GM19043 (cell line): ENCODE results near the gene DOK4.
"Not testable (repeated sequence)": the region's sequence is repeated elsewhere in the genome, so short reads cannot be mapped to it uniquely, and the experiment has no call there.

Experiments used
- ATAC-seq: cut with Tn5 transposase; IDR thresholded peaks from one replicate; pipeline ENCODE4 v1.9.1; 2021; ENCODE audit warnings: low read depth; ENCODE audit not compliant: unreplicated experiment

DOK4 gene

GRCh38 chr16:57462209-57462977 is 23.9 kb downstream of the DOK4 start, which contains the start of gene POLR2C:
TSS of gene POLR2C (plus strand) at chr16:57462679. CDS start at chr16:57462725, 46 bp downstream.
- ATAC-seq: peak; percentile 92

- no peak for ATAC-seq
These were observed 34.3 kb downstream of the DOK4 start for GRCh38 chr16:57452021-57452420.

GRCh38 chr16:57447186-57447962 is 38.9 kb downstream of the DOK4 start, which contains the start of the genes CIAPIN1 and COQ9:
TSS of gene CIAPIN1 (minus strand) at chr16:57447385. CDS start at chr16:57440928, 6,457 bp downstream.
TSS of gene COQ9 (plus strand) at chr16:57447479. CDS start at chr16:57447506, 27 bp downstream.
- ATAC-seq: peak; percentile 99

GRCh38 chr16:57446531-57447185 is 39.6 kb downstream of the DOK4 start:
- ATAC-seq: no peak

- no peak for ATAC-seq
These were observed 40.8 kb downstream of the DOK4 start for GRCh38 chr16:57445510-57445909.

- no peak for ATAC-seq
These were observed 41.6 kb downstream of the DOK4 start for GRCh38 chr16:57444711-57445110.

- ATAC-seq: not testable (repeated sequence)
These were observed 45.7 kb downstream of the DOK4 start for GRCh38 chr16:57440551-57440950.

GRCh38 chr16:57439947-57440346 is 46.3 kb downstream of the DOK4 start:
- not testable (repeated sequence) for ATAC-seq

- no peak for ATAC-seq
These were observed 50.5 kb downstream of the DOK4 start for GRCh38 chr16:57435838-57436237.

GRCh38 chr16:57434003-57434402 is 52.3 kb downstream of the DOK4 start:
- ATAC-seq: no peak

GRCh38 chr16:57432989-57433388 is 53.3 kb downstream of the DOK4 start:
- no peak for ATAC-seq

GRCh38 chr16:57432505-57432904 is 53.8 kb downstream of the DOK4 start:
- no peak for ATAC-seq

- ATAC-seq: no peak
These were observed 55.3 kb downstream of the DOK4 start for GRCh38 chr16:57430955-57431354.

- ATAC-seq: no peak
These were observed 58.5 kb downstream of the DOK4 start for GRCh38 chr16:57427824-57428223.

- no peak for ATAC-seq
These were observed 59.0 kb downstream of the DOK4 start for GRCh38 chr16:57427307-57427706.

GRCh38 chr16:57426356-57426755 is 59.9 kb downstream of the DOK4 start:
- ATAC-seq: no peak

GRCh38 chr16:57424583-57424982 is 61.7 kb downstream of the DOK4 start:
- ATAC-seq: no peak

- ATAC-seq: no peak
These were observed 63.1 kb downstream of the DOK4 start for GRCh38 chr16:57423152-57423551.

GRCh38 chr16:57422026-57422944 is 64.0 kb downstream of the DOK4 start:
- ATAC-seq: no peak
